PC-9 (cell line): ENCODE measurements around the gene SH3GL3.

Experiments
- EZH2 ChIP-seq: fragments of 200-600 bp; sonication (generic); IDR thresholded peaks from 2 replicates; pipeline ENCODE4 v1.8.0; 2017; ENCODE audit warnings: antibody characterized with exemption, low read depth
- TF ChIP-seq, protein P1 (sequence below): fragments of 200-600 bp; sonication (generic); conservative IDR thresholded peaks from 2 replicates; pipeline ENCODE4 v1.6.1; 2017; ENCODE audit warnings: mixed run types, antibody characterized with exemption, mild to moderate bottlenecking, moderate library complexity

DNA sequence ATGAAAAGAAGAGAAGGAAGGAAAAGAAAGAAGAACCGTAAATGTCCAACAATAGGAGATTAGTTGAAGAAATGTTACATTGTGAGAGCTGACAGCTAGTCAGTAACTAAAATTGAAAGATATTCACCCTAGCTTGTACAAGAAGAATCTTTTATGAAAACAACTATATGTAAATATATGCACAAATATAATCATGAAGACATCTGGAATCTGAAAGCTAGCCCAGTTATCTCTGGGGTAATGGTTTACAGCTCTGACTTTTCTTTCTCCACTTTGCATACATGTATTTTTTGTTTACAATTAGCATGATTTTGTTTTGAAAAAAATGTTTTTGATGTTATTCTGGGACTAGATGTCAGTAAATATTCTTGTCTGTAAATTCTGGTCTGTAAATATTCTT is 169.7 kb downstream of the SH3GL3 start:
- TF ChIP-seq, protein P1, sequence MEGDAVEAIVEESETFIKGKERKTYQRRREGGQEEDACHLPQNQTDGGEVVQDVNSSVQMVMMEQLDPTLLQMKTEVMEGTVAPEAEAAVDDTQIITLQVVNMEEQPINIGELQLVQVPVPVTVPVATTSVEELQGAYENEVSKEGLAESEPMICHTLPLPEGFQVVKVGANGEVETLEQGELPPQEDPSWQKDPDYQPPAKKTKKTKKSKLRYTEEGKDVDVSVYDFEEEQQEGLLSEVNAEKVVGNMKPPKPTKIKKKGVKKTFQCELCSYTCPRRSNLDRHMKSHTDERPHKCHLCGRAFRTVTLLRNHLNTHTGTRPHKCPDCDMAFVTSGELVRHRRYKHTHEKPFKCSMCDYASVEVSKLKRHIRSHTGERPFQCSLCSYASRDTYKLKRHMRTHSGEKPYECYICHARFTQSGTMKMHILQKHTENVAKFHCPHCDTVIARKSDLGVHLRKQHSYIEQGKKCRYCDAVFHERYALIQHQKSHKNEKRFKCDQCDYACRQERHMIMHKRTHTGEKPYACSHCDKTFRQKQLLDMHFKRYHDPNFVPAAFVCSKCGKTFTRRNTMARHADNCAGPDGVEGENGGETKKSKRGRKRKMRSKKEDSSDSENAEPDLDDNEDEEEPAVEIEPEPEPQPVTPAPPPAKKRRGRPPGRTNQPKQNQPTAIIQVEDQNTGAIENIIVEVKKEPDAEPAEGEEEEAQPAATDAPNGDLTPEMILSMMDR = no peak
- no peak for TF ChIP-seq EZH2
